GM19467 (cell line): ENCODE measurements around the gene DNAJA1.
"Not testable (repeated sequence)": the region's sequence is repeated elsewhere in the genome, so short reads cannot be mapped to it uniquely, and the experiment has no call there.

Experiments
- ATAC-seq: cut with Tn5 transposase; IDR thresholded peaks from one replicate; pipeline ENCODE4 v1.9.1; 2021; ENCODE audit warnings: mild to moderate bottlenecking, moderate library complexity; ENCODE audit not compliant: unreplicated experiment

Gene DNAJA1

DNA sequence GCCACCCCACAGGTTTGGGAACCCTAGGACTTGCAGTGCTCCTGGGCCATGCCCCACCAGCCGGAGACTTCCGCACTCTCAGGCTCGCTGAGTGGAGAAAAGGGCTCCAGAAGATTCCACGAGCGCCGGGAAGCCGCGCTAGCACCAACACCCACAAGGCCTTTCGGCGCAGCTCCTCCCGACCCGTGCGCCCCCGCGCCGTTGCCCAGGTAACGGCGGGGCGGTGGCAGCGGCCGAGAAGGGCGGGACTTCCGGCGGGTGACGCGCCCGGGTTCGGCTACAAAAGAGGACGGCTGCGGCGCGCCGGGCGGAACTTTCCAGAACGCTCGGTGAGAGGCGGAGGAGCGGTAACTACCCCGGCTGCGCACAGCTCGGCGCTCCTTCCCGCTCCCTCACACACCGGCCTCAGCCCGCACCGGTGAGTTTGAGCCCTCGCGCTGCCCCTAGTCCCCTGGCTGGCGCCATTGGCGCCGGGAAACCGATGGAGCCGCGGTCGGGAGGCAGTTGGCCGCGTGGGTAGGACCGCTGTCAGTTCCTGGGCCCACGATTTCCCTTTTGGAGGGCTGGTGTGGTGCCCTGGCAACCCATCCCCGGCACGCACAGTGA is at the start of gene DNAJA1:
Gene DNAJA1, plus strand, starts transcription at position 308 of the 606 bp plus-strand sequence. CDS start 1,212 bp downstream, outside the sequence.
- ATAC-seq = peak; percentile 93

DNA sequence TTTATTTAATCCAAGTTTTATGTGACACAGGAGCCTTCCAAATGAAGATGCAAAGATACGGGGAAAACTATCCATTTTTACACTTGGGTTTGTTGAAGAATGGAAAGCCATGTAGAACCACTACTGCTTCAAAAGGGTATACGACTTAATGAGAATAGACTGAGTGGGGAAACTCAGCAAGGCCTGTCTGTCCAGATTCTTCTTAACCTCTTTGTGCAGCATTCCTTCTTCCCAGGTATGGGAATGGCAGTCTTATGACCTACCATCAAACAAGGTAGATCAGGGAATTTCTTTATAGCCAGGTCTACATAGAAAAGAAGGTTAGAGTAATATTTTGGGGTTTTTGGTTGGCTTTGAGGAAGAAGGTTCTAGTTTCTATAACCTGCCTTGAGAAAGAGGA is 47.0 kb upstream of the DNAJA1 start:
- no peak for ATAC-seq

DNA sequence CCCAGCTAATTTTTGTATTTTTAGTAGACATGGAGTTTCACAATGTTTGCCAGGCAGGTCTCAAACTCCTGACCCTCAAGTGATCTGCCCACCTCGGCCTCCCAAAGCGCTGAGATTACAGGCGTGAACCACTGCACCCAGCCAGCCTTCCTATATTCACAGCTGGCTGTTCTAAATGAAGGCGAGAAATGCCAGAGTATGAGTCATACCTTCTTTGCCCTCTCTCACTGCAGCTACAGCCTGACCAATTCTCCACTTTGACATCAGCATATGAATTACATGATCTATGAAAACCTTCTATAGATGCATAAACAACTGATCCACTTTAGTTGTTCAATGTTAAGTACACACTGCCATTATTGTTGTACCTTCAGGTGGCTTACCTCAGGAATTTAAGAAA is 38.1 kb upstream of the DNAJA1 start:
- ATAC-seq = no peak

DNA sequence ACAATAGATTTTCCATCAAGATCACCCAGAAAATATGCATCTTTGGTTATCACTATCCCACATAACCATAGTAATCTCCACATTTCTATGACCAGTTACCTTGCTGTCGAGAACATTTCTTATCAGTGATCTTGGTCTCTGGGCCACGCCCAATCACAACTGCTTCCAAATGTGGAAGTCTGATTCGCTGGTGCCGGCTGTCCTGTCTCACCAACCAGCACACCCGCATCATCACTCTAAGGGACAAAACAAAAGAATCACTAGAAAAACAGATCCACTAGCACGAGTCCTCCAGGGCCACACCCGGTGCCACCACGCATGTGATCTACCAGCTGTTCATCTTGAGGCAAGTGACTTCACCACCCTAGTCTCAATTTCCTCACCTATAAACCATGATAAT is 35.4 kb upstream of the DNAJA1 start:
- no peak for ATAC-seq

DNA sequence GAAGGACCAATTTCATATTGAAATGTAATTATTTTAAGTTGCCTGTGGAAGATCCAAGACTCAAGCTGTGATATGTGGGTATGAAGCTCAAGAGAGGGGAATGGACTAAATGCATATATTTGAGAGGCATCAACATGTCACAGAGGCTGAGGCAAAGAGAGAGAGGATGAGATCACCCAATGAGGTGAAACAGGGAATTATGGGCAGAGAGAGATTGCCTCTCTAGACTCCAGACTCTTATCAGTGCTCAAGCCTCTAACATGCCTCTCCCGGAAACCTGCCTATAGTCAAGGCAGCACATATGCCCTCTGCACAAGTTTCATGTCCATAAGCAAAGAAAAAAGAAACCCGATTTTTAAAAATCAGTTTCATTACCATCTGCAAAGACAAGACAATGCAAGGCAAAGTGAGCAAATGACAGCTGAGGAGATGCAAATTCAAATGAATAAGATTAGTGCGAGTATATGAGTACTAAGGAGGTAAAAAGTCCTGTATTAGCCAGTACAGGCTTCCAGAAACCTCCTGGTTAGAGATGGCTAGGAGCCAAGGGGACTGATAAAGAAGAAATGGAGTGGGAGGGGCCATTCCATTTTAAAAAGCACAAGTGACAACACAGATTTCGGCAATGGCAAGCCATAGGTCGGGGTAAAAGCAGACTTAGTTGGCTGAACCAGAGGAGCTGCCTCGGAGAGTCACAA is 33.0 kb upstream of the DNAJA1 start:
- no peak for ATAC-seq

- ATAC-seq = no peak
Observed at GRCh38 chr9:32992595-32993238, 32.4 kb upstream of the DNAJA1 start.

DNA sequence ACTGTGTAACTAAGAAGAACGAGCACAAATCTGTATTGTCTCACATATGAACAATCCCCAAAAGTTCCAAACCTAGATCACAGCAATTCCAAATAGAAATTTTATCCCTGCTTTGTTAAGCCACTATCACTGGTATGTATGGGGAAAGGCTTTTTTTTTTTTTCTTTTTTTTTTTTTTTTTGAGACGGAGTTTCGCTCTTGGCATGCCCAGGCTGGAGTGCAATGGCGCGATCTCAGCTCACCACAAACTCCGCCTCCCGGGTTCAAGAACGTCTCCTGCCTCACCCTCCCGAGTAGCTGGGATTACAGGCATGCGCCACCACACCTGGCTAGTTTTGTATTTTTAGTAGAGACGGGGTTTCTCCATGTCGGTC is 24.4 kb upstream of the DNAJA1 start:
- not testable (repeated sequence) for ATAC-seq

- ATAC-seq = not testable (repeated sequence)
Observed at GRCh38 chr9:33005335-33005734, 19.7 kb upstream of the DNAJA1 start.

GRCh38 chr9:33007755-33008154 is 17.3 kb upstream of the DNAJA1 start:
- ATAC-seq = no peak

DNA sequence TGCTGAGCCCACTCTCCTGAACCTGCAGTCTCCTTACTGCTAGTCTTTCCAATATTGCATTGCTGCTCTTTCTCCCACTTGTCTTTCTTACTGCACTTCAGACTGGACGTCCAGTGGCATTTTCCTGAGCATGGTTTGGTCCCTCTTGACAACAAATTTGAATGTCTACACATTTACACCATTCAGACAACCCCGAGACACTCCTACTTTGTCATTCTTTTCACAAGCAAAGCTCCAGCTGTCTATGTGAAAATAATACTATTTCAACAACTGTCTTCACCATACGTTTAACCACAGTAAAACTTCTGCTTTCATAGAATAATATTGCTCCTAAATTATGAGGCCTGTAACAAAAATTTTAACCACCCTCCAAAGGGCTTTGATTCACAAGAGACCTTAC is 13.2 kb upstream of the DNAJA1 start:
- ATAC-seq = no peak

DNA sequence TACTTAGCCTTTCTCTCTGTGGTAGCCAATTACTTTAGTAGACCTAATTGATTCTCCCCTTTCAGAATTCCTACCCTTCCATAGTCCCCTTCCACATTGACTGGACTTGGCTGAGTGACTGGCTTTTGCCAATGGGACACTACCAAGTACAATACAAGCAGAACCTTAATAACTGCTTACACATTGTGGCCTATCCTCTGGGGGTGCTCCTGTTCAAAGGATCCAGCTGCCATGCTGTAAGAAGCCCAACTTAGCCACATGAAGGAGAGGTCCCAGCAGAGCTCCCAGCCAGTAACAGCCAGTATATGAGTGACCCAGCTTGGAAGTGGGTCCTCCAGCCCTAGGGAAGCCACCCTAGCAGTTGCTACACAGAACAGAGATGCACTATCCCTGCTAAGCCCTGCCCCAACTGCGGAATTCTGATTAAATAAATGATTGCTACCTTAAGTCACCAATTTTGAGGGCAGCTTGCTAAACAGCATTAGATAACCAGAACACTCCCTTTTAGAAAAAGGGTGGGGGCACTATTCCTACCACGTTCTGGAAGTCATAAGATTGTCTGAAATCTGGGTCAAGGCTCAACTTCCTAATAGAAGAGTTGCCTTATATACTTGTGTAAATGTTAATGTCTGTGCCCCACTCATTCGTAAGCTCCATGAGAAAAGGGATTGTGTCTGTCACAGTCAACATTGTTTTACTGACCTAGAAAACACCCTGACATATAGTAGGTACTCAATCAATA is 12.6 kb upstream of the DNAJA1 start:
- no peak for ATAC-seq

DNA sequence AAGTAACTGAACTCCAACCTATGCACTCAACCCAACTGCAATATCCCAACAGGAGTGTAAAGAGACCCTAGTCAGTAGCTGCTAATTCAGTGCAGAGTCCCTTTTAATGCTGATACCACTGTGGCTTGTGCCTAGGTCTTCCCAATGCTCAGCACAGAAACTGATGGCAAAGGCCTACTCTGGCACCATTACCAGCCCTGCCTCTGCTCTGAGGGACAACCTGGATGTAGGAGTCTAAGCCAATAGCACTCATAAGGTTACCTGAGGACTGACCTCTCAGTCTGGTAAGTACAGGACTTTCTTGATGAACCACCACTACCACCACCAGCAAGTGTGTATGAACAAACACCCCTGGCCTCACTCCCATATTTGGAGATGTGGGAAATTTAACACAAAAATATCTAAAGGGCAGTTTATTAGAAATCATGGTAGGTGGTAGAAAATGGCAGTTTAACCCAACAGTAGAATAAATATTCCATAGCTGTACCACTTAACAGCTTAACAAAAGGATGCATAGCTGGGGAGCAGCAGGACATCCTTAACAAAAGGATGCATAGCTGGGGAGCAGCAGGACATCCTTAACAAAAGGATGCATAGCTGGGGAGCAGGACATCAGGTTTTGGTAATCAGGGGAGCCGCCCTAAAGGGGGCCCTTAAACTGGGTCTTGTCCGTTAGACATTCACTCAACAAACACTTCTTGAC is 11.0 kb upstream of the DNAJA1 start:
- no peak for ATAC-seq

DNA sequence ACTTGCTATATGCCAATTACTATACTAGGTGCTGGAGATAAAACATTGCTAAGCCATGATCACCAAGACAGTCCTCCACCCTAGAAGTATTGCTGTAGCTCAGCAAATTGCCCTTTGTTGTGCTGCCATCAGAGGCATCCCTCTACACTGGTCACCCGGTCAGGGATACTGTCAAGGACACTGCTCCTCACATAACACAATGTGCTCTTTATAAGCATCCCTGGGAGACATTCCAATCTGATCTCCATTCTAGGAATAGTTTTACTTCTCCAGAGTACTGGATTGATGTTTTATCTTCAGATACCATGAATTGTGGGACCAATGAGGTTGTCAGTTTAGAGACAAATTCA is 10.4 kb upstream of the DNAJA1 start:
- ATAC-seq = no peak

GRCh38 chr9:33017283-33018041 is 7.6 kb upstream of the DNAJA1 start:
- ATAC-seq = no peak

- no peak for ATAC-seq
Observed at GRCh38 chr9:33019797-33020196, 5.3 kb upstream of the DNAJA1 start.

- ATAC-seq = no peak
Observed at GRCh38 chr9:33022303-33022702, 2.8 kb upstream of the DNAJA1 start.

- ATAC-seq = no peak
Observed at GRCh38 chr9:33022755-33023154, 2.3 kb upstream of the DNAJA1 start.

DNA sequence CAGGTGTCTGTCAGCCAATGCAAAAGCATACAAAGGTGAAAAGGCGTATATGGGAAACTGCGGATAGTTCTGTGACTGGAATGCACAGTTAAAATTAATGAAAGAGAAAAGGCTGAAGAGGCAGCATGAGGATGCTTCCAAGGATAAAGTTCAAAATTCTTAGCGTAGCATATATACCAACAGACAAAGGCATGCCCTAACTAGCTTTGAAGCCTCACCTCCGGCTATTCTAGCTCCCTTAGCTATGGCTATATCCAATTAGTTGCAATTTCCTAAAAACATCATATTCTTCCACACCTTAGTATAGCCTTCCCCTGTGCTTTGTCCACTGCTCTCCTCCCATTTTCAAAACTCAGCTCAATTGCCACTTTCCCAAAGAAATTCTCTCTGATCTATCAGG is 1.4 kb upstream of the DNAJA1 start:
- no peak for ATAC-seq

DNA sequence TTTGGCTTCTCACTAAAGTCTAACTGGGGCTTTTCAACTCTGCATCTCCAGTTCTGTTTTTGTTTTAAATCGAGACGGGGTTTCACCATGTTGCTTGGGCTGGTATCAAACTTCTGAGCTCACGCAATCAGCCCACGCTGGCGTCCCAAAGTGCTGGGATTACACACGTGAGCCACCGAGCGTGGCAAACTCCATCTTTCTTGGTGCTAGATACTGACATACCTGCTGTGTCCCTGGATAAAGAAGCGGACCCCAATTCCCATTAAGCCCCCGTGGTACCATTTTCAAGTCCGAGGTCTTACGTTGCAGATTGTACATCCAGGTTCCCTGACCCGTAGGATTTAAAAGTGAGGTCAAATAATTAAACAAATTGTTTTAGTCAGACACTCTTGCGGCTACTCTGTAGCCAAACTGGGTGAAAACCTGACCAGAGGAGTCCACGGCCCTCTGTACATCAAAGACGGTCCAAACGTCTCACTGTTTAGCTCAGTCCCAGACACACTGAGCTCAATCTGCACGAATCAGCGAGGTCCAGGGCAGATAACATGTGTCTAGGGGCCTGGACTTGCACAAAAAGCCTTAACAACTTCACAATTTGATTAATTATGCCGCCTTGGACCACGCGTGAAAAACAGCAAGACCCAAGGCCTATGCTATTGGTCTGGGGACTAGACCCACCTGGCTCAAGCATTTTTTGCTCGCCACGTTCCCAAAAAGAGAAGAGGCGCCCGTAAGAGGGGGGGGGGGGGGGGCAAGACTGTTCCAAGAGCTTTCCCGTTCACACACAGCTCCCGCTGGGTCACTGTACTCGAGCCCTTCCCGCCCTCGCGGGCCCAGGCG is 727 bp upstream of the DNAJA1 start:
- ATAC-seq = no peak
